ENCODE results near the gene ZNF625. TPM values are rescaled to one million over a fixed set of nuclear protein-coding genes. Genes with fewer than 3 reads are reported as not detected.

ZNF625 gene
- polyA plus RNA-seq, 1 of the 3 experiments (the other 2 are of a cell fraction): 1.9 TPM

- TF ChIP-seq EP300 (IDR thresholded peaks at IDR 0.05; ENCODE audit: borderline replicate concordance in 1 of 2, low read depth in 1 of 2, low read length in 1 of 2) (no peak), ELF1 (IDR thresholded peaks at IDR 0.05) (no peak)
Observed at GRCh38 chr19:12095111-12095790, 61.3 kb downstream of the ZNF625 start (continued).

Small RNA genes lying within 50 kb of the gene (small RNA-seq; reads per million reads assigned to genes)
- gene RNA5SP467: 0 reads per million in 7 experiments

Other genes with a start within 250 kb of the ZNF625 start
- 3.5 and 4.4 TPM in 2 replicates for gene ZNF700, start 231.6 kb downstream of the ZNF625 start, polyA plus RNA-seq (2012; rRNA removed)
- 0.55 and 0.72 TPM in 2 replicates for gene ZNF763, start 191.7 kb downstream of the ZNF625 start, polyA plus RNA-seq (2012; rRNA removed)
- gene ZNF433, start 121.1 kb downstream of the ZNF625 start, polyA plus RNA-seq (2012; rRNA removed): 1.9 and 2.1 TPM in 2 replicates
- 0.05 TPM in 1 of 2 replicates, not detected in the other for gene ZNF878, start 103.8 kb downstream of the ZNF625 start, polyA plus RNA-seq (2012; rRNA removed)
- 0.28 and 0.31 TPM in 2 replicates for gene ZNF844, start 92.0 kb downstream of the ZNF625 start, polyA plus RNA-seq (2012; rRNA removed)
- 1.8 and 1.9 TPM in 2 replicates for gene ZNF20, start 16.4 kb downstream of the ZNF625 start, polyA plus RNA-seq (2012; rRNA removed)
- 1.7 and 2.2 TPM in 2 replicates for gene ZNF136, start 6.4 kb upstream of the ZNF625 start, polyA plus RNA-seq (2012; rRNA removed)
- 3.4 and 3.6 TPM in 2 replicates for gene ZNF44, start 138.1 kb upstream of the ZNF625 start, polyA plus RNA-seq (2012; rRNA removed)
- gene ZNF563, start 176.9 kb upstream of the ZNF625 start, polyA plus RNA-seq (2012; rRNA removed): 0.99 and 1.3 TPM in 2 replicates
- gene ZNF442, start 208.9 kb upstream of the ZNF625 start, polyA plus RNA-seq (2012; rRNA removed): 0.43 and 0.70 TPM in 2 replicates
- 0.99 and 1.5 TPM in 2 replicates for gene ZNF799, start 244.5 kb upstream of the ZNF625 start, polyA plus RNA-seq (2012; rRNA removed)

Measured in SK-N-SH (cell line).